K562 (cell line): ENCODE results near the gene EPB41L4B. TPM values are rescaled to one million over a fixed set of nuclear protein-coding genes. Genes with fewer than 3 reads are reported as not detected.

Source experiments
- ATAC-seq: fragments of 200-7000 bp; cut with Tn5 transposase; 3 replicates; pipeline ENCODE4 v1.9.1; 2020; ENCODE audit warnings: moderate library complexity
- BruUV-seq: library from RNA; stranded (reverse); fragments of 400-500 nt; replicated peaks from 2 replicates; lab custom pipeline; 2021; lab: Mats Ljungman, UMichigan
- CTCF ChIA-PET: fragments of 300-600 bp; formaldehyde crosslinking; extraction: SDS; loops from one replicate; lab custom pipeline; 2021; ENCODE audit warnings: low intra/inter-chr PET ratio; lab: Yijun Ruan, JAX
- POLR2A ChIA-PET: fragments of 300-600, 350-650 bp; sonication (Branson Sonifier 250); formaldehyde crosslinking; extraction: SDS; loops from one replicate; lab custom pipeline; 2021; ENCODE audit warnings: antibody characterized with exemption, inconsistent platforms; lab: Yijun Ruan, JAX
- DNase-seq, 4 experiments: peaks; one replicate each; pipeline versions ENCODE4 v3.0.0 to v3.0.0-alpha.2; 2011 to 2018; ENCODE audit warnings: low spot score in 3 of 4, mixed read lengths in 3 of 4; ENCODE audit errors: extremely low read depth in 1 of 4
- FAIRE-seq: peaks from 2 replicates; lab custom pipeline; 2011; peaks lifted over from hg19 to GRCh38; lab: Jason Lieb, UNC
- H2AFZ ChIP-seq: 2 replicates; pipeline ENCODE4 v1.6.0; 2011; ENCODE audit warnings: low read depth, low read length, control low read depth, inconsistent platforms
- H3K27ac ChIP-seq: fragments of 200-600 bp; 3 replicates; pipeline ENCODE4 v1.8.0; 2011; ENCODE audit warnings: low read depth, mild to moderate bottlenecking, control low read depth, inconsistent platforms, low read length, moderate library complexity, mixed read lengths; ENCODE audit errors: extremely low read depth
- H3K27me3 ChIP-seq, 2 experiments: fragments of 300-600 bp in 1 of 2; 2 replicates in 1 of 2; 3 replicates in 1 of 2; pipeline versions ENCODE4 v1.6.0 to v1.8.0; 2011; ENCODE audit warnings: inconsistent platforms in 2 of 2, low read length in 2 of 2, mild to moderate bottlenecking in 1 of 2, mixed read lengths in 1 of 2, moderate library complexity in 1 of 2; ENCODE audit not compliant: control insufficient read depth in 2 of 2, insufficient read depth in 2 of 2
- H3K36me3 ChIP-seq: fragments of 300-600 bp; 3 replicates; pipeline ENCODE4 v1.8.0; 2011; ENCODE audit warnings: mild to moderate bottlenecking, low read length, inconsistent platforms; ENCODE audit not compliant: control insufficient read depth, insufficient read depth
- H3K4me1 ChIP-seq, 2 experiments: fragments of 200-600 bp in 1 of 2; replicated peaks in 1 of 2; 2 replicates in 1 of 2; 3 replicates in 1 of 2; pipeline versions ENCODE4 v1.5.1 to v1.8.0; 2011; ENCODE audit warnings: inconsistent platforms in 2 of 2, low read length in 2 of 2, mild to moderate bottlenecking in 1 of 2, mixed read lengths in 1 of 2, moderate library complexity in 1 of 2; ENCODE audit not compliant: control insufficient read depth in 2 of 2, insufficient read depth in 2 of 2
- H3K4me2 ChIP-seq: 2 replicates; pipeline ENCODE4 v1.6.1; 2011; ENCODE audit warnings: low read length, control low read depth, inconsistent platforms, mixed read lengths; ENCODE audit not compliant: insufficient read depth
- H3K4me3 ChIP-seq: fragments of 200-600 bp; sonication (generic), shearing (Covaris generic); 2 replicates; pipeline ENCODE4 v1.5.1; 2016; ENCODE audit warnings: control low read depth, inconsistent platforms
- H3K79me2 ChIP-seq: fragments of 200-600 bp; 3 replicates; pipeline ENCODE4 v1.8.0; 2011; ENCODE audit warnings: low read length, inconsistent platforms; ENCODE audit not compliant: control insufficient read depth, insufficient read depth
- H3K9ac ChIP-seq, 2 experiments: 2 replicates each; pipeline versions ENCODE4 v1.6.0 to v1.6.1; 2011; ENCODE audit warnings: low read depth in 2 of 2, low read length in 2 of 2, control low read depth in 1 of 2, inconsistent platforms in 1 of 2, mild to moderate bottlenecking in 1 of 2, mixed read lengths in 1 of 2; ENCODE audit not compliant: insufficient read depth in 1 of 2
- H3K9me1 ChIP-seq: one replicate; pipeline ENCODE4 v1.6.0; 2011; ENCODE audit warnings: inconsistent platforms, mild to moderate bottlenecking, low read length, moderate library complexity; ENCODE audit not compliant: control insufficient read depth, insufficient read depth
- H3K9me3 ChIP-seq: replicated peaks from 2 replicates; pipeline ENCODE4 v1.5.1; 2011; ENCODE audit warnings: low read depth, low read length, inconsistent platforms; ENCODE audit not compliant: control insufficient read depth, insufficient read depth
- H4K20me1 ChIP-seq: replicated peaks from 2 replicates; pipeline ENCODE4 v1.6.1; 2011; ENCODE audit warnings: low read length, inconsistent platforms, mixed read lengths; ENCODE audit not compliant: control insufficient read depth, insufficient read depth
- ARNT ChIP-seq, 2 experiments: fragments of 450-650 bp; IDR thresholded peaks; 2 replicates each; pipeline ENCODE4 v1.6.1; 2016; ENCODE audit warnings: mild to moderate bottlenecking in 1 of 2
- CHCHD3 ChIP-seq: fragments of 250-450 bp; sonication (Bioruptor Pico); IDR thresholded peaks from 2 replicates; pipeline ENCODE4 v2.1.2; 2022; ENCODE audit warnings: mild to moderate bottlenecking
- FOXM1 ChIP-seq, 2 experiments: fragments of 450-650 bp in 1 of 2; sonication (generic) in 1 of 2; formaldehyde crosslinking in 1 of 2; IDR thresholded peaks; 2 replicates each; pipeline versions ENCODE4 v1.6.1 to v1.9.0; 2017 to 2022; ENCODE audit warnings: low read depth in 2 of 2, mild to moderate bottlenecking in 2 of 2, missing genetic modification reagents in 1 of 2, moderate library complexity in 1 of 2
- NCOA2 ChIP-seq, 2 experiments: fragments of 450-650 bp; IDR thresholded peaks; 2 replicates each; pipeline ENCODE4 v1.6.1; 2018; ENCODE audit warnings: mild to moderate bottlenecking in 2 of 2, moderate library complexity in 1 of 2; ENCODE audit not compliant: partially characterized antibody in 2 of 2
- NCOA4 ChIP-seq: fragments of 450-650 bp; IDR thresholded peaks from 2 replicates; pipeline ENCODE4 v1.6.1; 2018; ENCODE audit warnings: mild to moderate bottlenecking; ENCODE audit not compliant: partially characterized antibody
- SP2 ChIP-seq: IDR thresholded peaks from 2 replicates; pipeline ENCODE4 v1.6.1; 2011; ENCODE audit warnings: mild to moderate bottlenecking, low read depth, low read length, moderate library complexity; ENCODE audit not compliant: poor library complexity, severe bottlenecking; ENCODE audit errors: extremely low read depth
- TFE3 ChIP-seq: fragments of 450-650 bp; formaldehyde crosslinking; IDR thresholded peaks from 2 replicates; pipeline ENCODE4 v1.4.0; 2020; ENCODE audit warnings: mild to moderate bottlenecking, mixed read lengths
- ZBTB1 ChIP-seq: sonication (generic); formaldehyde crosslinking; IDR thresholded peaks from 2 replicates; pipeline ENCODE4 v1.8.1; 2023; ENCODE audit warnings: missing genetic modification reagents, low read depth, mild to moderate bottlenecking, borderline replicate concordance
- ZNF124 ChIP-seq: sonication (generic); formaldehyde crosslinking; IDR thresholded peaks from 2 replicates; pipeline ENCODE4 v1.8.1; 2022; ENCODE audit warnings: missing genetic modification reagents
- ZNF23 ChIP-seq: fragments of 250-450 bp; sonication (Bioruptor Pico); IDR thresholded peaks from 2 replicates; pipeline ENCODE4 v1.4.0; 2020; ENCODE audit warnings: mild to moderate bottlenecking
- ZNF398 ChIP-seq: fragments of 250-450 bp; sonication (Bioruptor Pico); IDR thresholded peaks from 2 replicates; pipeline ENCODE4 v1.8.0; 2021; ENCODE audit warnings: moderate library complexity, mild to moderate bottlenecking, inconsistent platforms
- ZNF778 ChIP-seq: fragments of 450-650 bp; formaldehyde crosslinking; IDR thresholded peaks from 2 replicates; pipeline ENCODE4 v1.4.0; 2020; ENCODE audit warnings: mild to moderate bottlenecking, moderate library complexity
- WGBS: fragments of 100-300 bp; shearing (Covaris generic); methylation state at CpG from one replicate; pipeline ENCODE4 v1.1.6; 2016; ENCODE audit warnings: low coverage, mixed read lengths; ENCODE audit not compliant: insufficient coverage; ENCODE audit errors: missing lambda C conversion rate; 5-methylcytosine and 5-hydroxymethylcytosine counted together
- in situ Hi-C: fragments of 300-500 bp; cut with MboI; formaldehyde crosslinking; loops from 4 replicates; pipeline ENCODE4 v1.15.0; 2018; ENCODE audit warnings: inconsistent platforms, mixed read lengths
- intact Hi-C: fragments of 100-400 bp; cut with micrococcal nuclease; formaldehyde crosslinking; loops from 2 replicates; pipeline ENCODE4 v1.14.2; 2022
- polyA plus RNA-seq, 8 experiments: library from polyadenylated mRNA; depleted of rRNA in 4 of 8; stranded (reverse) in 5 of 8; unstranded in 3 of 8; fragments of >200 nt; fragmentation: Nextera tagmentation in 2 of 8; fragmentation: Illumina TruSeq in 1 of 8; extraction: Ambion mirVana in 2 of 8; extraction: Trizol in 1 of 8; gene quantifications; 2 replicates each; pipeline versions ENCODE4 v1.2.1 to v1.2.3, GENCODE V29; 2011 to 2014; ENCODE audit warnings: inconsistent platforms in 1 of 8, missing spikeins in 1 of 8
- total RNA-seq, 7 experiments: library from RNA; depleted of rRNA in 6 of 7; stranded (reverse); fragments of >200 nt in 6 of 7; fragmentation: Illumina TruSeq in 2 of 7; extraction: Trizol in 2 of 7; gene quantifications; 2 replicates each; pipeline versions ENCODE4 v1.2.1 to v1.2.3, GENCODE V29; 2011 to 2021; ENCODE audit warnings: low replicate concordance in 1 of 7

The EPB41L4B gene
- total and polyA plus RNA-seq, 9 of the 15 experiments (the other 6 are each of a cell fraction or from before 2014, with no cell fraction given), result 0.09 to 0.38 (median 0.21) TPM

- H3K4me3 ChIP-seq, result no peak overlapping the region
- H3K36me3 ChIP-seq, result no peaks in the 10 kb centered on the region
- ATAC-seq (no peak), FAIRE-seq (no peak), DNase-seq (no peak)
- H3K9ac ChIP-seq, result no peak overlapping the region
- peaks cover 21 to 39% of the 10 kb centered on the region in 2 experiments for H3K27me3 ChIP-seq
- intact Hi-C loops, result loop anchor here (10.0 kb wide), 1 partner anchor 55 kb away; no protein-coding TSS in a partner anchor
- no TSS peak for BruUV-seq
- in situ Hi-C loops, result no loop called here
- H2AFZ ChIP-seq, result no peak overlapping the region
- no peaks in the 10 kb centered on the region for H3K9me1 ChIP-seq
- H3K79me2 ChIP-seq, result no peaks in the 10 kb centered on the region
- TF ChIP-seq ZNF398 (no peak), CHCHD3 (CRISPR knock-in tag) (no peak), NCOA4 (no peak), ZNF778 (CRISPR knock-in tag) (no peak), SP2 (no peak), ZNF23 (CRISPR knock-in tag) (no peak), NCOA2 (IDR thresholded peaks at IDR 0.05; ENCODE audit: partially characterized antibody in 2 of 2) (no peak), FOXM1 (IDR thresholded peaks at IDR 0.05; ENCODE audit: low read depth) (no peak), FOXM1 (CRISPR knock-in tag; IDR thresholded peaks at IDR 0.05; ENCODE audit: low read depth) (no peak), ZBTB1 (no peak), TFE3 (no peak), ARNT (IDR thresholded peaks at IDR 0.05) (no peak), ZNF124 (CRISPR knock-in tag) (no peak)
- POLR2A ChIA-PET, result no interaction called here
- no peak overlapping the region for H3K4me2 ChIP-seq
- H4K20me1 ChIP-seq, result no peaks in the 10 kb centered on the region
- H3K4me1 ChIP-seq, result no peaks in the 10 kb centered on the region
- CTCF ChIA-PET, result no interaction called here
- 1% methylated on average over 5 of the region's 5 CpGs for WGBS
- H3K27ac ChIP-seq, result no peak overlapping the region
- peaks cover 5% of the 10 kb centered on the region for H3K9me3 ChIP-seq
Observed at GRCh38 chr9:109269839-109270238, 51.0 kb downstream of the EPB41L4B start.
